Iris pigment epithelial cell (primary cell): ENCODE data around the gene CAMTA1.

ENCODE experiments used
- DNase-seq: peaks from one replicate; pipeline ENCODE4 v3.0.0-alpha.2; 2011; ENCODE audit warnings: low read depth

Gene CAMTA1

GRCh38 chr1:7517611-7518330 is 732.5 kb downstream of the CAMTA1 start:
- DNase-seq: no peak

GRCh38 chr1:7518411-7518810 is 733.2 kb downstream of the CAMTA1 start:
- DNase-seq: no peak

DNA sequence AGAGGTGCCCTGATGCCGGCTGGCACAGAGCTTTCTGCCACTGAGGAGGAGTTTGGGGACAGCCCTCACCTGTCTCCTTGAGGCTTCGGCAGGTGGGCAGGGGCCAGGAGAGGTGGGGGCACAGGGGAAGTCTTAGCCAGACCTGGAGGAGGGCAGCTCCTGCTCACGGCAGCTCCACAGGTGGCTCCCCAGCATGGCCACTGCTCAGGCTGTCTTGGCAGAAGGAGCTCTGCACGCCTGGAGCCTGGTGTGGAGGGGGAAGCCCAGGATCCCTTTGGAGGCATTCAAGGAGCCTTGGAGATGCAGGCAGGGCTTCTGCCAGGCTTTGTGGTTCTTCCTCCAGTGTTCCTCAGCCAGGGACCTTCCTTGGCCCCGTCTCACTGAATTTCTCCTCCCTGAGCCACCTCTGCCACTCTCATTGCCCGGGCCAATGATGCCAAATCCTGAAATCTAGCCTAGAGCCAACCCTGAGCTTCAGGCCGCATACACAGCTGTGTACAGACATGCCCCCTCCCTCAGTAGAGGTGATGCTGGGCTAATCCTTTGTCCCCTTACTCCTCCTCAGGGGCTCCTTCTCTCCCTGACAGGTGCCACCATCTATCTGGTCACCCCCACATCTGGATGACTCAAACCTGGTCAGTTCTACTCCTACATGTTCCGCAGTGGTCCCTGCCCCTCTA is 734.1 kb downstream of the CAMTA1 start:
- no peak for DNase-seq

GRCh38 chr1:7519861-7520395 is 734.7 kb downstream of the CAMTA1 start:
- DNase-seq: no peak

DNA sequence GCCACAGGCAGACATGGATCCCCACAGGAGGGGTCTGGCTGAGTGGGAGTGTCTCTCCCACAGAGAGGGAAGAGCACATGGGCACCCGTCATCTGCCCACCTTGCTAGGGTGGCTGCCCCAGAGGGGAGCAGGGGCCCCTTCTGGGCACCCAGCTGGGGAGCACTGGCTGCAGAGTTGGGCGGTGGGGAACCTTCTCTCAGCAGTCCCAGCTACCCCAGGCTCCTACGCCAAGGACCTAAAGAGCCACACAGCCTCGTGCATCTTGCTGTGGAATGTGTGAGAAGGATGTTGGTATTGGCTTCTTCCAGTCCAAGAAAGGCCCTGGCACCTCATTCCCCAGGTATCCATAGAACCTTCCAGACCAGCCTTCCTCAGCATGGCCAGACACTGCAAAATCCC is 735.2 kb downstream of the CAMTA1 start:
- DNase-seq: no peak

DNA sequence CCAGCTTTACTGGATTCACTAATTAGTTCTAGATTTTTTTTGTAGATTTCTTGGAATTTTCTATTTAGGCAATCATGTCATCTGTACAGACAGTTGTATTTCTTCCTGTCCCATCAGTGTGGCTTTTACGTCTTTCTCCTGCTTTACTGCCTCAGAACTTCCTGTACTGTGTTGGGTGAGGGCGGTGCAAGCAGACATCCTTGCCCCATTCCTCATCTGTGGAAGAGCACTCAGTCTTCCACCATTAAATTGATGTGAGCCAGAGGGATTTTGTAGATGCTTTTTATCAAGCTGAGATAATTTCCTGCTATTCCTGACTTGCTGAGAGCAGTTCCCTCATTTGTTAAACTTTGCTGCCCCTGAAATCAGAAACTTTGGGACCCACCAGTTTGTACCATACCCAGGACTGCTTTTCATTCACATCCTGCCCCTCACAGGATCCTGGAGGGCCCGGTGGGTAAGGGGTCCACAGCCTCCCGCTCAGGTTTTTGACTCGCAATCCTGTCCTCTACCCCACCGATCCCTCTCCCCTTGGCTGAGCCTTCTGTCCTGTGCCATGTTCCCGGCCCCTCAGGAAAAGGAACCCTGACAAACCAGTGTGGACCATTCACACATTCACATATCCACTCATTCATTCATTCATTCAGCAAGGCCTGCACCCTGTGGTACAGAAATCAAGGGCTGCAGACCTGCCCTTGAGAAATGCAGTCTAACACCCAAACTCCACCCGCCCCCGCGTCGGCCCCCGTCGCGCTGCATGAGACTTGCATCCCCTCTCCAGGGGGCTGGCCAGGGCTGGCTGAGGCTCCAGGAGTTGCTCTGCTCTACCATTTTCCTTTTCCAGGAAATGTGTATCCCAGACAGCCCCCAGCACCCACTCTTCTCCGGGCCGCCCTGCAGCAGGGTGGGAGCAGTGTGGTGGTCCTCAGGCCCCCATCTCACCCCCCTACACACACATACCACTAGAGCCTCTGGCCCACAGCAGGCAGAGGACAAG is 739.4 kb downstream of the CAMTA1 start:
- DNase-seq: no peak

GRCh38 chr1:7525338-7526063 is 740.2 kb downstream of the CAMTA1 start:
- no peak for DNase-seq

DNA sequence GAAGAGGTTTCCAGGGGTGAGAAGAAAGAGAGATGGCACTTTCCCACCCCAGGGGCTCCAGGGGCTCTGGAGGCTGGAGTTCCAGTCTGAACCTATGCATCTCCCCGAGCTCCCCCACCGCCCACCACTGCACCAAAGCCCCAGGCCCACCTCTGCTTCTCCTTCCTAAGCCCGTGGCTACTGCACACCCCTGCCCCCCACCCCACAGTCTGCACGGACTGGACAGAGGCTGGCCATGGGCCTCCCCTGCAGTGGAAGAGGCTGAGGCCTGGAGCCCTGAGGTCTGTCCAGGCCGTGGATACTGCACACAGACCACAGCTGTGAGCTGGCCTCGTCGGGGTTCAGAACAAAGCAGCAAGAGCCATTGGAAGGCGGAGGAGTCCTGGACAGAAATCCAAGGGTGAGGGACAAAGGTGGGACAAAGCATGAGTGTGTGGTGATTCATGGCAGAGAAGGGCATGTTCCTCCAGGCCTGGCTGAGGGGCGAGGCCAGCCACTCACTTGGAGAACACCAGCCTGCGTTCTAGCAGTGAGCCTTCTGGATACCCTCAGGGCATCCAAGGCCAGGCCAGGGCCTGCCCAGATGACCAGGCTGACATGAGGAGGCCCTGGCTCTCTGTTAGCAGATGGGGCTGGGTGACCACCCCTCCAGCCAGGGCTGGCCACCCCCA is 741.1 kb downstream of the CAMTA1 start:
- no peak for DNase-seq

- DNase-seq: peak; percentile 26
Observed at GRCh38 chr1:7526867-7527732, 741.8 kb downstream of the CAMTA1 start.

DNA sequence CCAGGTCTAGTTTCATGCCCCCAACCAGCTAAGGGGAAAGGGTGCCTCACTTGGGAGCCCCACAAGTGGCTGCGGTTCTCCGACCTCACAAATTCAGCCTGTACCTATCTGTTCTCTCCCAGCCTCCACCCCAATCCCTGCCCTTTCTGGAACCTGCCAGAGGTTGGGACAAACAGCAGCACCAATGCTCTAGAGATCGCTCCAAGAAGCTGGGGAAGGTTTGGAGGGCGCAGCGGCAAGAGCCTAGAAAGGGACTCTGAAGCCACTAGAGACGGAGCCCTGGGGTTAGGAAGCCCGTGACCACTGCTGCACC is 742.4 kb downstream of the CAMTA1 start:
- no peak for DNase-seq

DNA sequence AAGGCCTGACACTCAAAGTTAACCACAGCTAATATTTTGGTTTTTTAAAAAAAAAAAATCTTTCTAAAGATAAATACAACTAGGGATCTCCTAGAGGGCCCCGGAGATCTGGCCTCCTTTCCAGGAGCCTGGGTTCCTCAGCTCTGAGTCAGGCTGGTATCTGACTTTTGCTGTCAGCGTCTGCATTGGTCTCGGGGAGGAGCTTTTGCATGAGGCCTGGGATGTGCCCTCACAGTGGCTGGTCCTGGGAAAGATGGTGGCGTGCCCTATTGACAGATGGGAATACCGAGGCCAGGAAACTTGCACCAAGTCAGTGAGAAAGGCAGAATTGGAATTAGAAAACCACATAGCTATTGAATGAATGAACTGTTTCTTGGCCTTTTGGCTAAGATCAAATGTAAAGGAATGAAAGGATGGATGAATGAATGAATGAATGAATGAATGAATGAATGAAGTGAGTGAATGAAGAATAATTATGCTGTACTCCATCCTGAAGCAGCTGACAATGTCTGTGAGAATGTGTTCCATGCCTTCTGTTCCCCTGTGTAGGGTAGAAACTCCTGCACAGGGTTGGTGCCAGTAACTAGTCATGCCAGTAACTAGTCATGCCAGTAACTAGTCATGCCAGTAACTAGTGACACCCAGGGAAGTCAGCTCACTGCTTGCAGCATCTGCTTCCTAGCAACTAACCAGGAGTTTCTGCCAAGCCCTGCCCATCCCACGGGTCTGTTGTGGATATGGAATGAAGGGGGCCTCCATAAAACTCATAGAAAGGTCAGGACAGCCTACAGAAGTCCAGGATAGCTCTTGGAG is 743.3 kb downstream of the CAMTA1 start:
- DNase-seq: peak; percentile 40

GRCh38 chr1:7529917-7530316 is 744.7 kb downstream of the CAMTA1 start:
- no peak for DNase-seq

- DNase-seq: no peak
Observed at GRCh38 chr1:7531562-7532340, 746.5 kb downstream of the CAMTA1 start.

DNA sequence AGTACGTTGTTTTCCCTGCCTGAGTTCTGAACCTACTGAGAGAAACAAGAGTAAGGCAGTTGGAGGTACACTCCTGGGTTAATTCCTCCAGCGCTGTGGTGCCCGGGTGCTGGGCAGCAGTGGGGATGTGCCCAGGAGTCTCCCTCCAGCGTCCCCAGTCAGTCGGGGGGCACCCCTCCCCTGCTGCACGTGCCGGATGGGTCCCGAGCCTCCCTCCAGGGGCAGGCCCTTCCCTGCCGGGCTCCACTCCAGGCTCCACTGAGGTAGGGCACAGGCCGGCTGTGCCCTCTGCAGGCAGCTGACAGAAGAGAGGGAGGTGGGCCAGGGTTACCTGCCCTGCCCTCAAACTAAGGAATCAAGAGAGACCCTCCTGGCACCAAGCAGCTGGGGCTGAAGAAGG is 747.8 kb downstream of the CAMTA1 start:
- no peak for DNase-seq

- DNase-seq: no peak
Observed at GRCh38 chr1:7534061-7534825, 749.0 kb downstream of the CAMTA1 start.

- no peak for DNase-seq
Observed at GRCh38 chr1:7535016-7535415, 749.8 kb downstream of the CAMTA1 start.

DNA sequence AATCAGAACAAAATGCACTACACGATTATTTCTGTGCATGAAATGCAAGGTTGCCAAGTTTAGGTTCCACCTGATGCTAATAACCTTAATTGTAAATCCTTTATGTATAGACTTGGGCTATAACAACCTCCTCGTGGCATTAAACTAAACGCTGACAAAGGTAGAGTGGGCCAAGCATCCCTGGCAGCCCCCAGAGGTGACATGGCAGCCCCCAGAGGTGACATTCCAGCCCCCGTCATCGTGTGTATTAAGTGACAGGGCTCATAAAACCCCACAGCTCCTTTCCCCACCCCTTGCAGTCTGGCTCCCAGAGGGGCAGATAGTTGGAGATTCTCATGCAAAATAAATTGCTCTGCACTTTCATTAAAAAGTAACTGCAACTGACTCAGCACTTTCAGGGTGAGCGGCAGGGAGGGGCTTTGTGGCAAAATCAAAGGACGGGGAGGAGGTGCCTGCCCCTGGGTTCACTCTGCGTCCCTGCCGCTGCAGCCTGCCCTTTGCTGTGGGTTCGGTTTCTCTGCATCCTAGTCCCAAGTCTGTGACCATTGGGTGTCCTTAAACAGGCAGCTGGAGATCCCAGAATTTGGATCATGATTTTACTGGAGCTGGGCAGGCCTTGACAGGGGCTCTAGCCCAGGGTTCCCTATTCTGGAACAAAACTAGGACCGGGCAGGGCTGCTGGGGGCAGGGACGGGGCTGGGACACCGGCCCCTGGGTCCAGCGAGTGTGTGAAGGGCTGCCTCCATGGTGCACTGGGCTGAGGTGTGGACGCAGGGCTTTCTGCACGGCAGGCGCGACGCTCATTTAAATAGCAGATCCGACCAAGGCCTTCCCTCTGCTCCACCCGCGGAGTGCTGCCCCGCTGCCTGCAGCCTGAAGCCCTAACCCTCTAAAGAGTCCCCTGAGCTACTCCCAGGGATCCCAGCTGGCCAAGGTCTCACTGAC is 751.0 kb downstream of the CAMTA1 start:
- no peak for DNase-seq
